Brain microvascular endothelial cell (primary cell): ENCODE measurements around the gene ARHGAP42.

Source experiments
- DNase-seq: peaks from one replicate; pipeline ENCODE4 v3.0.0-alpha.2; 2020
- H3K27ac ChIP-seq: fragments of 250-450 bp; sonication (Bioruptor Pico); 2 replicates; pipeline ENCODE4 v1.5.1; 2020; ENCODE audit warnings: mild to moderate bottlenecking, moderate library complexity
- H3K27me3 ChIP-seq: fragments of 250-450 bp; sonication (Bioruptor Pico); replicated peaks from 2 replicates; pipeline ENCODE4 v1.5.1; 2020; ENCODE audit warnings: mild to moderate bottlenecking
- H3K36me3 ChIP-seq: fragments of 250-450 bp; sonication (Bioruptor Pico); replicated peaks from 2 replicates; pipeline ENCODE4 v1.5.1; 2020; ENCODE audit warnings: mild to moderate bottlenecking
- H3K4me3 ChIP-seq: 2 replicates; pipeline ENCODE4 v1.5.1; 2011; ENCODE audit warnings: low read depth, mild to moderate bottlenecking, control low read depth, low read length, moderate library complexity
- in situ Hi-C: cut with HindIII; loops from 2 replicates; pipeline ENCODE4 v1.10.0; 2017; ENCODE audit warnings: low sequenced_read_pairs, low pct_ligation_motif_present
- TF ChIP-seq, protein P1 (sequence below): IDR thresholded peaks from 2 replicates; pipeline ENCODE4 v1.5.1; 2011; ENCODE audit warnings: low read depth, mild to moderate bottlenecking, moderate library complexity, low read length, control low read depth, inconsistent platforms; ENCODE audit errors: missing control alignments

ARHGAP42 gene

DNA sequence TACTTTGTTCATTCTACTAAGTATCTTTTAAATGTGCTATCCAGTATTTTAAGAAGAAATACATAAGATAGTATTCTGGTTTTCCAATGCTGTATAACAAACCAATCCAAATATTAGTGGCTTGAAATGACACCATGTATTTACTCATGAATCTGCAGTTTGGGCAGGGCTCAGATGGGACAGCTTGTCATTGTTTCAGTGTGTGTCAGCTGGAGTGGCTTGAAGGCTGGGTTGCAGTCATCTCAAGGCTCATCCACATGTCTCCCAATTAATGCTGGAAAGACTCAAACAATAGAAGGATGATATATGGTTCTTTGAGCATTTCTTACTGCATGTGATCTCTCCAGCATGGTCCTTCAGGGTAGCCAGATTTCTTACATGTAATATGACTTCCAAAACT lies 146.2 kb downstream of the ARHGAP42 start:
- H3K27me3 ChIP-seq = no peaks in the 10 kb centered on the region
- TF ChIP-seq, protein P1, sequence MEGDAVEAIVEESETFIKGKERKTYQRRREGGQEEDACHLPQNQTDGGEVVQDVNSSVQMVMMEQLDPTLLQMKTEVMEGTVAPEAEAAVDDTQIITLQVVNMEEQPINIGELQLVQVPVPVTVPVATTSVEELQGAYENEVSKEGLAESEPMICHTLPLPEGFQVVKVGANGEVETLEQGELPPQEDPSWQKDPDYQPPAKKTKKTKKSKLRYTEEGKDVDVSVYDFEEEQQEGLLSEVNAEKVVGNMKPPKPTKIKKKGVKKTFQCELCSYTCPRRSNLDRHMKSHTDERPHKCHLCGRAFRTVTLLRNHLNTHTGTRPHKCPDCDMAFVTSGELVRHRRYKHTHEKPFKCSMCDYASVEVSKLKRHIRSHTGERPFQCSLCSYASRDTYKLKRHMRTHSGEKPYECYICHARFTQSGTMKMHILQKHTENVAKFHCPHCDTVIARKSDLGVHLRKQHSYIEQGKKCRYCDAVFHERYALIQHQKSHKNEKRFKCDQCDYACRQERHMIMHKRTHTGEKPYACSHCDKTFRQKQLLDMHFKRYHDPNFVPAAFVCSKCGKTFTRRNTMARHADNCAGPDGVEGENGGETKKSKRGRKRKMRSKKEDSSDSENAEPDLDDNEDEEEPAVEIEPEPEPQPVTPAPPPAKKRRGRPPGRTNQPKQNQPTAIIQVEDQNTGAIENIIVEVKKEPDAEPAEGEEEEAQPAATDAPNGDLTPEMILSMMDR = no peak
- no peak overlapping the region for H3K27ac ChIP-seq
- no peak overlapping the region for H3K4me3 ChIP-seq
- DNase-seq = no peak
- in situ Hi-C loops = no loop called here
- H3K36me3 ChIP-seq = no peaks in the 10 kb centered on the region

GRCh38 chr11:100835854-100836253 lies 148.8 kb downstream of the ARHGAP42 start:
- TF ChIP-seq, protein P1 = no peak
- Histone ChIP-seq H3K27me3 (no peaks in the 10 kb centered on the region), H3K4me3 (no peak overlapping the region), H3K27ac (no peak overlapping the region), H3K36me3 (no peaks in the 10 kb centered on the region)
- DNase-seq = no peak
- in situ Hi-C loops = no loop called here

DNA sequence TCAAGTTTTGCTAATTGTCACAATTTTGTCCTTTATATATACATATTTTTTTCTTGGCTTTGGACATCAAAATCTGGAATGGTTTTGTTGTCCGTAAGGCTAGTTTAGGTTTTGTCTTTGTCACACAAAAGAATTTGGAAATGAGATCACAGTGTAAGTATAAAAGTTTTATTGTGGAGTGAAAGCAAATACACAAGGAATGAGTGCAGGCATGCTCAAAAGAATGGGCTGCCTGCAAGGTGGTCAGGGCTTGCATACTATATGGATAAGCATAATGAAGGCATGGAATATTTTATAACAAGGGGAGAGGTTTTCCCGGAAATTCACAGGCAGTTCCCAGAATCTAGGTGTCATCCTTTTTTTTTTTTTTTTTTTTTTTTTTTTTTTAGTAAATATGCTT lies 150.2 kb downstream of the ARHGAP42 start:
- in situ Hi-C loops = no loop called here

DNA sequence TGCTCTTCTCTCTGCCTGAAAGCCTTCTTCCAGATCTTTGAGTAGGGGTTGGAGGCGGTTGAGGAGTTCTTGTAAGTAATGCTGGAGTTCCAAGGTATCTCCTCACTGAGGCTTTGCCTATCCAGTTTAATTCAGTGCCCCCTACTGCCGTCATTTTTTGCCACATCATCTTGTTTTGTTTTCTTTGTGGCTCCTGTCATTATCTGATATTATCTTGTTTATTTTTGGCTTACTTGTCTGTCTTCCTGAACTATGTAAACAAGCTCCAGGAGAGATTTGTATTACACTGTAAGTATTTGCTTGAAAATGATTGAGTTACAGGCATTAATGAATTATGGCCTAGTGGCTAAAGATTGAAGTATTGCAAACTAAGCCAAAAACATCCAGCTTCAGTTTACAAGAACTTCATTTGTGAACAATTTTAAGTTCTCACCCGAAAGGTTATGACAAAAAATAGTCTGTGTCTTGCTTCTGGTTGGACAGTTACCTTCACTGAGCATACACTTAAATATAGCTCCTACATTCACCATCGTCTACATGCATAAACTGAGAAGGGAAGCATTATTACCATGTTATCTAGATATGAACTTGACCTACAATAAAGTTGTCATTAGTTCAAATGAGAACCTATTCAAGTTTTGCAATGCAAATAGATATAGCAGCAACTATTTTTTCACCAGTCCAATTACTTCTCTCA lies 154.8 kb downstream of the ARHGAP42 start:
- H3K27me3 ChIP-seq = no peaks in the 10 kb centered on the region
- TF ChIP-seq, protein P1 = no peak
- H3K4me3 ChIP-seq = no peak overlapping the region
- in situ Hi-C loops = no loop called here
- DNase-seq = no peak
- no peak overlapping the region for H3K27ac ChIP-seq
- no peaks in the 10 kb centered on the region for H3K36me3 ChIP-seq

More for the DNA sequence above, 150.2 kb downstream of the ARHGAP42 start:
- TF ChIP-seq, protein P1 = no peak
- Histone ChIP-seq H3K27me3 (no peaks in the 10 kb centered on the region), H3K4me3 (no peak overlapping the region), H3K36me3 (no peaks in the 10 kb centered on the region), H3K27ac (no peak overlapping the region)
- DNase-seq = no peak

DNA sequence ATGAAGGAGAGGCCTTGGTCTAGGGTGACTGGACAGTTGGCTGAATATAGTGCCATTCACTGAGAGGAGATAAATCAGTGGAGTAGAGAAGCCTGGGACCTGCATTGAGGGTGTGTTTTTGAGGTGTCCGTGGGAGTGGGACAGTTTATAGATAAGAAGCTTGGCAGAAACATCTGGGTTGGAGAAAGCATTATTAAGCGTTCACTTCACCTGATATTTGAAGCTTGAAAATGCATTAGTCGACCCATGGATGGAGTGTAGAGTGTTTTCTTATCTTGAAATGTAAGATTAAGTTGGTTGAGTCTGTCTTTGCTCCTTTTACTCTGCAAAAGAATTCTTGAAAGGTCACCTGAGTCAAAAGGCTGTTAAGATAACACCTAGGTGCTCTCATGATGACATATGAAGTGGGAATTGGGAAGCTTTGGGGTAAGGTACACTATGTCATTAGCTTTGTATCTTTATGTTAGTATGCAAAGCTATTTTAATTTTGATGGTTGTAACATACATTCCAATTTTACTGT lies 160.7 kb downstream of the ARHGAP42 start:
- Histone ChIP-seq H3K27ac (no peak overlapping the region), H3K4me3 (no peak overlapping the region), H3K27me3 (no peaks in the 10 kb centered on the region), H3K36me3 (no peaks in the 10 kb centered on the region)
- no peak for DNase-seq
- TF ChIP-seq, protein P1 = no peak
- in situ Hi-C loops = no loop called here
